ENCODE results near the gene RNF111. TPM values are rescaled to one million over a fixed set of nuclear protein-coding genes. Genes with fewer than 3 reads are reported as not detected.

Gene RNF111
- total RNA-seq, 1 donor = 22.8 TPM

- DNase-seq (ENCODE audit: low read depth) = no peak
These were observed 61.4 kb downstream of the RNF111 start for GRCh38 chr15:59048897-59049296.

GRCh38 chr15:59051873-59052861 lies 64.7 kb downstream of the RNF111 start:
- TF ChIP-seq CTCF (IDR thresholded peaks at IDR 0.05; ENCODE audit: insufficient read depth, low read length) = no peak
- H3K4me3 ChIP-seq (ENCODE audit: low read depth, low read length) = no peak overlapping the region
- no peak for DNase-seq (ENCODE audit: low read depth)

More at GRCh38 chr15:59048897-59049296, 61.4 kb downstream of the RNF111 start:
- TF ChIP-seq CTCF (IDR thresholded peaks at IDR 0.05; ENCODE audit: insufficient read depth, low read length) = no peak
- no peak overlapping the region for H3K4me3 ChIP-seq (ENCODE audit: low read depth, low read length)

DNA sequence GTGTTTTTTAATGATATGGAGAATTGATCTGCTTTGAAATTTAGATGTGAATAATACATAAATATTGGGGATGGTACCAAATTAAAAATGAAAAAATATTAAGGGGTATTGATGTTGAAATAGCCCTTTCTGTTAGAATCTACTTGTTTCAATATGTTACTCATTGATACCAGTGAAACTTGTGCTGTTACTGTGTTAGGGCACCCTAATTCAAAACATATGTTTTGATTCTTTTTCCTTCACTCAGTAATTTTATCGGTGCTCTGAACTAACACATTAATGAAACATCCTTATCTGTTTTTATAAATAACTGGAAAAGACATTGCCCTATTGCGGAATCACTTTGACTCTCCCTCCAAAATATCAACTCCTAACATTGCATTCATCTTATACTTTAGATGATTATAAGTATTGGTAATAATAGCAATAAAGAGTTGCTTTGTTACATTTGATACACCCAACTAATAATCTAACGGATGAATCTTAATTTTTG lies 65.5 kb downstream of the RNF111 start:
- no peak overlapping the region for H3K4me3 ChIP-seq (ENCODE audit: low read depth, low read length)
- DNase-seq (ENCODE audit: low read depth) = peak; percentile 38
- TF ChIP-seq CTCF (IDR thresholded peaks at IDR 0.05; ENCODE audit: insufficient read depth, low read length) = no peak

- no peak for TF ChIP-seq CTCF (IDR thresholded peaks at IDR 0.05; ENCODE audit: insufficient read depth, low read length)
- DNase-seq (ENCODE audit: low read depth) = no peak
- H3K4me3 ChIP-seq (ENCODE audit: low read depth, low read length) = no peak overlapping the region
These were observed 66.0 kb downstream of the RNF111 start for GRCh38 chr15:59053482-59053881.

- no peak overlapping the region for H3K4me3 ChIP-seq (ENCODE audit: low read depth, low read length)
- DNase-seq (ENCODE audit: low read depth) = no peak
- TF ChIP-seq CTCF (IDR thresholded peaks at IDR 0.05; ENCODE audit: insufficient read depth, low read length) = no peak
These were observed 71.7 kb downstream of the RNF111 start for GRCh38 chr15:59059076-59059597.

DNA sequence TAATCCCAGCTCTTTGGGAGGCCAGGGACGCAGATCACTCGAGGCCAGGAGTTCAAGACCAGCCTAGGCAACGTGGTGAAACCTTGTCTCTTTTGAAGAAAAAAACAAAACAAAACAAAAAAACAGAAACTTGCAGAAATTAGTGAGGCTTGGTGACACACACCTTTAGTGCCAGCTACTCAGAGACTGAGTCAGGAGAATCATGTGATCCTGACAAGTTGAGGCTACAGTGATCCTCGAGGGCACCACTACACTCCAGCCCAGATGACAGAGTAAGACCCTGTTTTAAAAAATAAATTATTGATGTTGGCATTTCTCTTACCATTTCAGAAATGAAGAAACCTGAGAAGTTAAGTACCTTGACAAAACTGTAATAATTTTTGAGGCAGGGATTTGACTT lies 72.9 kb downstream of the RNF111 start:
- H3K4me3 ChIP-seq (ENCODE audit: low read depth, low read length) = no peak overlapping the region
- TF ChIP-seq CTCF (IDR thresholded peaks at IDR 0.05; ENCODE audit: insufficient read depth, low read length) = no peak
- no peak for DNase-seq (ENCODE audit: low read depth)
